ENCODE results near the gene CAMKK1. TPM values are rescaled to one million over a fixed set of nuclear protein-coding genes. Genes with fewer than 3 reads are reported as not detected.

CAMKK1 gene
- total RNA-seq, 1 experiment from 2014 or later = 1.7 TPM

GRCh38 chr17:3896968-3897235 is 4.0 kb upstream of the CAMKK1 start:
- Mint-ChIP-seq H3K4me3 (ENCODE audit: low read depth, unreplicated experiment) (no peak overlapping the region), H3K9me3 (ENCODE audit: low read depth, unreplicated experiment) (no peaks in the 10 kb centered on the region), H3K27ac (ENCODE audit: unreplicated experiment) (no peak overlapping the region), H3K36me3 (ENCODE audit: insufficient read depth, unreplicated experiment) (peaks cover 10% of the 10 kb centered on the region), H3K27me3 (ENCODE audit: unreplicated experiment) (peaks cover 21% of the 10 kb centered on the region), H3K4me1 (ENCODE audit: low read depth, unreplicated experiment) (peaks cover 1% of the 10 kb centered on the region)
- CTCF ChIA-PET = no interaction called here
- TF ChIP-seq, protein P1, sequence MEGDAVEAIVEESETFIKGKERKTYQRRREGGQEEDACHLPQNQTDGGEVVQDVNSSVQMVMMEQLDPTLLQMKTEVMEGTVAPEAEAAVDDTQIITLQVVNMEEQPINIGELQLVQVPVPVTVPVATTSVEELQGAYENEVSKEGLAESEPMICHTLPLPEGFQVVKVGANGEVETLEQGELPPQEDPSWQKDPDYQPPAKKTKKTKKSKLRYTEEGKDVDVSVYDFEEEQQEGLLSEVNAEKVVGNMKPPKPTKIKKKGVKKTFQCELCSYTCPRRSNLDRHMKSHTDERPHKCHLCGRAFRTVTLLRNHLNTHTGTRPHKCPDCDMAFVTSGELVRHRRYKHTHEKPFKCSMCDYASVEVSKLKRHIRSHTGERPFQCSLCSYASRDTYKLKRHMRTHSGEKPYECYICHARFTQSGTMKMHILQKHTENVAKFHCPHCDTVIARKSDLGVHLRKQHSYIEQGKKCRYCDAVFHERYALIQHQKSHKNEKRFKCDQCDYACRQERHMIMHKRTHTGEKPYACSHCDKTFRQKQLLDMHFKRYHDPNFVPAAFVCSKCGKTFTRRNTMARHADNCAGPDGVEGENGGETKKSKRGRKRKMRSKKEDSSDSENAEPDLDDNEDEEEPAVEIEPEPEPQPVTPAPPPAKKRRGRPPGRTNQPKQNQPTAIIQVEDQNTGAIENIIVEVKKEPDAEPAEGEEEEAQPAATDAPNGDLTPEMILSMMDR (IDR thresholded peaks at IDR 0.05; ENCODE audit: unreplicated experiment) = no peak
- no TSS peak for BruUV-seq (replicated peaks)
- intact Hi-C loops (cut with micrococcal nuclease; ENCODE audit: unreplicated experiment) = no loop called here
- no peak for DNase-seq

DNA sequence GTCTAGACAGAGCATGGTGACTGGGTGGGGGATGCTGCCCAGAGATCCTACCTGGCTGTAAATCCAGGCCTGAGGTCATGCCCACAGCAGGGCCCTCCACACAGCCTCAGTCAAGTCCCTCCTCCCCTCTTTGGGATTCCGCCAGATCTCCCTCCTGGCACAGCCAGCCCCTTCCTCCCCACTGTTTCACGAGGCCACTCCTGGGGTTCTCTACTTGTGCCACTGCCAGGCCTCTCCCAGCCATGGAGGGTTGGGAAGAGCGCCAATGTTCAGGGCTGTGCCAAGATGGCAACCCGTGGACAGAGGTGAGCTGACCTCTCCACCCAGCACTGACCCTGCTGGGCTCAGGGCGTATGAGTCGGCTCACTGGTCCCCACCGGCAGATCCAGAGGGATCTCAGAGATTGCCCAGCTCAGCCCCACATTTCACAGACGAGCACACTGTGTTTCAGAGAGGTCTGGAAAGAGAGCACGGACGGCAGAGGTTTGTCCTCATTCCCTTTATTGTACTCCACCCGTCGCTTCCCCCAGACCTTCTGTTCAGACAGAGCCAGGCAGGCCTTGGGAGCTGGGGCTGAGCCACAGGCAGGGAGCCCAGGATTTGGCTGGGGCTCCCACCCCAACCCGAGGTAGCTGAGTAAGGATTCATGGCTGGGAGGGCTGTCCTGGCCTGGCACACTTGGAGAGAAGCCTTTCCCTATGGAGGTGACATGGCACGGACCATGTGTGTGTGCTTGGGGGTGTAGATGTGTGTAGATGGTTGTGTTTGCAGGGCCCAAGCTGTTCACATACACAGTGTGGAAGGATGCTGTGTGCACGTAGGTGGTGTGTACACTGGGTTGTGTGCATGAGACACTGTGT is 3.5 kb upstream of the CAMKK1 start:
- TF ChIP-seq, protein P1 (IDR thresholded peaks at IDR 0.05; ENCODE audit: unreplicated experiment) = no peak
- H3K4me3 Mint-ChIP-seq (ENCODE audit: low read depth, unreplicated experiment) = no peak overlapping the region
- CTCF ChIA-PET = no interaction called here

DNA sequence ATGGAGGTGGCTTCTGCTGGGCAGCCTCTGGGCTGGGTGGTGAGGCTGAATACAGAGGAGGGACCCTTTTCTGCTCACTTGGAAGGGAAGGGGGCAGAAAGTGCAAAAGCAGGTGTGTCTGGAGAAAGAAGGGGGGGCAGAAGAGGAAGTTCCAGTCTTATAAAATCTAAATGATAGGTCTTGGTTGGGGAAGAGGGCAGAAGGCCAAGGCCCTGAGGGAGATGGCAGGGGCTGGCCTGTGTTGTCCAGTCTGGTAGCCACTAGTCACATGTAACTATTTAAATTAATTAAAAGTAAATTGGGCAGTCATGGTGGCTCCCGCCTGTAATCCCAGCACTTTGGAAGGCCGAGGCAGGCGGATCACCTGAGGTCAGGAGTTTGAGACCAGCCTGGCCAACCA is 2.5 kb upstream of the CAMKK1 start:
- Mint-ChIP-seq H3K4me1 (ENCODE audit: low read depth, unreplicated experiment) (peaks cover 16% of the 10 kb centered on the region), H3K27ac (ENCODE audit: unreplicated experiment) (no peak overlapping the region), H3K4me3 (ENCODE audit: low read depth, unreplicated experiment) (no peak overlapping the region), H3K9me3 (ENCODE audit: low read depth, unreplicated experiment) (no peaks in the 10 kb centered on the region), H3K36me3 (ENCODE audit: insufficient read depth, unreplicated experiment) (peaks cover 22% of the 10 kb centered on the region), H3K27me3 (ENCODE audit: unreplicated experiment) (peaks cover 24% of the 10 kb centered on the region)
- BruUV-seq (replicated peaks) = no TSS peak
- no peak for DNase-seq
- TF ChIP-seq, protein P1 (IDR thresholded peaks at IDR 0.05; ENCODE audit: unreplicated experiment) = no peak
- intact Hi-C loops (cut with micrococcal nuclease; ENCODE audit: unreplicated experiment) = no loop called here
- CTCF ChIA-PET = no interaction called here

More for the DNA sequence above, 3.5 kb upstream of the CAMKK1 start:
- no peak for DNase-seq
- Mint-ChIP-seq H3K9me3 (ENCODE audit: low read depth, unreplicated experiment) (no peaks in the 10 kb centered on the region), H3K36me3 (ENCODE audit: insufficient read depth, unreplicated experiment) (peaks cover 16% of the 10 kb centered on the region), H3K27ac (ENCODE audit: unreplicated experiment) (no peak overlapping the region), H3K4me1 (ENCODE audit: low read depth, unreplicated experiment) (peaks cover 7% of the 10 kb centered on the region), H3K27me3 (ENCODE audit: unreplicated experiment) (peaks cover 26% of the 10 kb centered on the region)
- intact Hi-C loops (cut with micrococcal nuclease; ENCODE audit: unreplicated experiment) = no loop called here
- no TSS peak for BruUV-seq (replicated peaks)

DNA sequence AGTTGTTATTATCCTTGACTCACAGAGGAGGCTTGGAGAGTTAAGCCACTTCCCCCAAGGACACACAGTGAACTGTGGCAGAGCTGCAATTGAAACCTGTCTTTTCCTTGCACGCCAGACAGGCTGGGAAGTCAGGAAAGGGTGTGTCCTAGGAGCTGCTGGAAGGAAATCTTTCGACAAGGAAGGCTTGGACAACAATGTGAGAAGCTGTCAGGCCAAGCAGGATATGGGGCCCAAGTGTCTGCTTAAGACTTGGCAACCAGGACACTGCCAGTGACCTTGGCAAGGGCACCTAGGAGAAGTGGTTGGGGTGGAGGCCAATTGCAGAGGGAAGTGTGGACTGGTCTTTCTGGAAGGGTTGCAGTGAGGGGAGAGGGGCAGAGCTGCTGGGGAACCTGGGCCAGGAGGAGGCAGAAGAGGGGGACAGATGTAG is 2.1 kb upstream of the CAMKK1 start:
- BruUV-seq (replicated peaks) = no TSS peak
- intact Hi-C loops (cut with micrococcal nuclease; ENCODE audit: unreplicated experiment) = no loop called here
- Mint-ChIP-seq H3K36me3 (ENCODE audit: insufficient read depth, unreplicated experiment) (peaks cover 25% of the 10 kb centered on the region), H3K27me3 (ENCODE audit: unreplicated experiment) (peaks cover 20% of the 10 kb centered on the region), H3K4me1 (ENCODE audit: low read depth, unreplicated experiment) (peaks cover 21% of the 10 kb centered on the region), H3K4me3 (ENCODE audit: low read depth, unreplicated experiment) (no peak overlapping the region), H3K27ac (ENCODE audit: unreplicated experiment) (no peak overlapping the region), H3K9me3 (ENCODE audit: low read depth, unreplicated experiment) (no peaks in the 10 kb centered on the region)
- TF ChIP-seq, protein P1 (IDR thresholded peaks at IDR 0.05; ENCODE audit: unreplicated experiment) = no peak
- CTCF ChIA-PET = interaction anchor here (0.7 kb wide), 1 partner anchor 158 kb away, joined by 3 read pairs; no protein-coding TSS in a partner anchor
- no peak for DNase-seq
